HG03378 (cell line): ENCODE data around the gene ABCB9.

Source experiments
- ATAC-seq: cut with Tn5 transposase; IDR thresholded peaks from one replicate; pipeline ENCODE4 v1.9.1; 2021; ENCODE audit warnings: mild to moderate bottlenecking, moderate library complexity; ENCODE audit not compliant: unreplicated experiment

Gene ABCB9

DNA sequence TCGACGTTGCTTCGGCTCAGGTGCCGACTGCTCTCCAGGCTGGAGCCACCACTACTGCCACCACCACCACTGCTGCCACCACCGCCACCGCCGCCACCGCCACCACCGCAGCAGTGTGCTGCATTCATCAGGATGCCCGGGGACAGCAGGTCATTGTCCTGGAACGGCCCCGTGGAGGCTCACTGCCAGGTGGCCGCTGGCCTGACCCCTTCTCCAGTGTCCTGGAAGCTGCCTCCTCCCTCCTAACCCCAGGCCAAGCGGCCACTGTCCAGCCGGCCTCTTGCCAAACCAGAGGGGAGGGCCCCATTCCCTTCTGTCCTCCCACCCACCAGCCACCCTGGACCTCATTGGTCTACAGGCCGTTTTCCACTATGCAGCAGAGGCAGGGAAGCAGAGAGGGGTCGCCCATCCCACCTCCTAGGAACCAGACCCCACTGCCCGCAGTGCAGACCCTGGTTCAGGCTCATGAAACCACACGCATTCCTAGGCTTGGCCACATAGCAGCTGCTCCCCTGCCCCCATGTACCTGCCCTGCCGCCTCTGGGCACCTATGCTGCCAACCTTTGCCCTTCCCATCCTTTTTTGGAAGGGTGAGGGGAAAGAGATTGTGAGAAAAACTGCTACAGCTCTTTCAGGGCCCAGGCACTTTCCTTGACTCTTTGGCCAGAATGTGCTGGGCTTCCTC is 29.4 kb upstream of the ABCB9 start:
- no peak for ATAC-seq

DNA sequence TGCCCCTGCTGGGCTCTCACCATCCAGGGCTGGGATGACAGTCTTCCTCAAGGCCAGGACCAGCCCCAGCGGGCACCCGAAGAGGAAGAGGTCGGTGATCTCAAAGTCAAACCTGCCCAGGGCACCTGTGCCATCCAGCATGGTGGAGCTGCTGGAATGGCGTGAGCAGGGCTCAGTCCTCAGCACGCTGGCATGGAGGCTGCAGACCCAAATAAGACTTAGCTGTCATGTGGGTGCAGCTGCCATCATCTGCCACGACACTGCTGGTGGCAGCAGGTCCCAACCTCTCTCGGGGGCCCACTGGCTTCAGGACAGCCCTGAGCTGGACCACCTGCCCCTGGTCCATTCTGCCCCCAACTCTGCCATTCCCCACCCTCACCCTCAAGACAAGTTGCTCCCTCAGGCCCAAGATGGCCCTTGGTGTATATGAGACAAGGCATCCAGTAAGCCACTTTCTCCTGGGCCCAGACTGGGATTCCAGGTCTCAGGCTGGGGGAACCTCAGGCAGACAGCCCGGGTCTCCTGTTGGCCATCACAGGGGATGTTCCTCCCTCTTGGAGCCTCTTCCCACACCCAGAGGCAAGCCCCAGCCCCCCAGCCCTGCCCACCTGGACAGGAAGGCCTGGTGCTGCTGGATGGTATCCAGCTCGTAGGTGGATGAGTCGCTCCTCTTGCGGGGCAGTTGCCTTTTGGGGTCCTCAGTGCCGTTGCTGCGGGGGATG is 28.7 kb upstream of the ABCB9 start:
- no peak for ATAC-seq

DNA sequence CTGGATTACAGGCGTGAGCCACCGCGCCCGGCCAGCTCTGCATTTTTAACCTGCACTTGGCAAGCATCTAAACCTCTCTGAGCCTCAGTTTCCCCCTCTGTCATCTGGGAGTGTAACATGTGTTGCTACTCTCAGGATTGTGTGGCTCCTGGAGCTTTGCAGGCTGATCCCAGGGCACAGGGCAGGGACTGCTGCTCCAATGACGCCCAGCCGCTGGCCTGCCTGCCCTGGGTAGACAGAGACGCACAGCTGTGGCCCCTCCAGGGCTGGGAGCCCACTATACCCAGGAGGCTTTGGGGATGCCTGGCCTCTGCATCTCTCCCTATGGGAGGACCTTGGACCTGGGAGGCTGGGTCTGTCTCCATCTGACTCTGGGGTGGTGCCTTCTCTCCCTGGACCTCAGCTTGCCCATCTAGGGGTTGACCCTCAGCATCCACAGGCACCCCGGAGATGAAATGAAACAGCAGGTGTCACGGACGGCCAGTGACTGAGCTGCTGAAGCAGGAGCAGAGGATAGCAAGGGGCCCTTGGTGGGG is 27.9 kb upstream of the ABCB9 start:
- no peak for ATAC-seq

DNA sequence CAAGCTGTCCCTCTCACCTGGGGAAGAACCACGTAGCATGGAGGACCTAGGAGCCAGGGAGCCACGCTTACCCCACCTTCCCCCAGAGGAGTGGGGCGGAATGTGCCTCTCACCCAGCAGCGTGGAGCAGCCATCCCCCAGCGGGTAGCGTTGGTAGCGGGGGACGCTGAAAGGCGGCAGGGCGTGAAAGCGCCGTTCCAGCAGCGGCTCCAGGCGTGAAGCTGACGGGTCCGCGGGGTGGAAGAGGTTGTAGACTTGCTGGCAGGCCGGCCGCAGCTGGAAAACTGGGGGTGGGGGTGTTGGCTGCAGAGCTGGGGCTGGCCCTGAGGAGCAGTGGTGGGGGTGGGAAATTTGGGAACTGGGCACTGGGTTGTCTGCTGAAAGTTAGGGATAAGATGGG is 26.1 kb upstream of the ABCB9 start:
- no peak for ATAC-seq

- no peak for ATAC-seq
Observed at GRCh38 chr12:122991623-122992275, 25.5 kb upstream of the ABCB9 start.

GRCh38 chr12:122990961-122991622 is 24.8 kb upstream of the ABCB9 start:
- ATAC-seq = no peak

- ATAC-seq = no peak
Observed at GRCh38 chr12:122990561-122990960, 24.3 kb upstream of the ABCB9 start.

GRCh38 chr12:122989874-122990419 is 23.7 kb upstream of the ABCB9 start:
- no peak for ATAC-seq

DNA sequence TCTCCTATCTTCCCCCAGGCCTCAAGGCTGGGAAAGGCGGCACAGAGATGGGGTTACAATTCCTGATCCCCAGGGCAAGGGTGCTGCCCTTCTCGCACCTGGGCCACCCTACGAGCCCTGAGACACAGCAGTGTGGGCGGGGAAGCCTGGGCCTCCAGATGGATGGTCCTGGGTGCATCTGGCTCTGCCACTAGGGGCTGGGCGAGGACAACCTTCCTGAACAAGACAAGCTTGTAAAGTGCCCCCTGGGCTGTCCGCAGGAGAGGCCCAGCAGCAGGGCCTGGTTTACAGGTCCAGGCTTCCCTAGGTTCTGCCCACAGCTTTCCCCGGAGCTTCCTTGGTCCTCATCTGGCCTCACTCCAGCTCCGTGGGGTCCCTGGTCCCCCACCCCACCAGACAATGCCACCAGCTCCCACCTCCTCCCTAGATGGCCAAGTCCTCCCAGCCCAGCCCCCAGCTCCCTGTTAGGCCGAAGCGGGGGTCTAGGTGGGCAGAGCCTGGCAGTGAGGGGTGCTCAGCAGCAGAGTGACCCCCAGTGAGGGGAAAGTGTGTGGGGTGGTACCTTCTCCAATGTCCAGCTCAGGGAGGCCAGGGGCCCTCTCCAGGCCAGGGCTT is 23.1 kb upstream of the ABCB9 start:
- no peak for ATAC-seq

DNA sequence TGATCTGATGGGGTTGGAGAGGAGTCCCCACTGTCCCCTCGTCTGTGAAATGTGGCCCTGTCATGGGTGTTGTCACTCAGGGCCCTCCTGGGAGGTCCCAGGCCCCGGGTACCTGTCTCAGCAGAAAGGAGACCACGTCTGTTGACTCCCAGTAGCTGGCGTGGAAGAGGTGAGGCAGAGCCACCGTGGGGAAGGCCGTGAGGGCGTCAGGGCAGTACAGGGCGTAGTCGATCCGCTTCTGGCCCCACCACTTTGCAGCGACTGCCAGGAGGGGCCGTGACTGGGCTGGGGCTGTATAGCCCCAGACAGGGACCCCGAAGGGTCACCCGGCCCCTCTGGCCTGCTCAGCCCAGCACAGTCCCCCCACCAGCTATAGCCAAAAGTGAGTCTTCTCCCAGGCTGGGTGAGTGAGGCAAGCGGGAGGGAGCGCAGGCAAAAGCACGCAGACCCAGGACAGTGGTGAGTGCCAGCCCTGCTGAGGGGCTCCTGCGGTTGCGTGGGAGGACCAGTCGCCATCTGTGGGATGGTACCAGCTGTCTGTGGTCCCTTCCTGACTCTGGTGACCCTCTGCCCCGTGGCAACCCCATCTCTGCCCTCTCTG is 22.4 kb upstream of the ABCB9 start:
- ATAC-seq = no peak

- no peak for ATAC-seq
Observed at GRCh38 chr12:122988036-122988435, 21.8 kb upstream of the ABCB9 start.

- no peak for ATAC-seq
Observed at GRCh38 chr12:122987086-122987951, 21.1 kb upstream of the ABCB9 start.

GRCh38 chr12:122986258-122986871 is 20.1 kb upstream of the ABCB9 start:
- no peak for ATAC-seq

DNA sequence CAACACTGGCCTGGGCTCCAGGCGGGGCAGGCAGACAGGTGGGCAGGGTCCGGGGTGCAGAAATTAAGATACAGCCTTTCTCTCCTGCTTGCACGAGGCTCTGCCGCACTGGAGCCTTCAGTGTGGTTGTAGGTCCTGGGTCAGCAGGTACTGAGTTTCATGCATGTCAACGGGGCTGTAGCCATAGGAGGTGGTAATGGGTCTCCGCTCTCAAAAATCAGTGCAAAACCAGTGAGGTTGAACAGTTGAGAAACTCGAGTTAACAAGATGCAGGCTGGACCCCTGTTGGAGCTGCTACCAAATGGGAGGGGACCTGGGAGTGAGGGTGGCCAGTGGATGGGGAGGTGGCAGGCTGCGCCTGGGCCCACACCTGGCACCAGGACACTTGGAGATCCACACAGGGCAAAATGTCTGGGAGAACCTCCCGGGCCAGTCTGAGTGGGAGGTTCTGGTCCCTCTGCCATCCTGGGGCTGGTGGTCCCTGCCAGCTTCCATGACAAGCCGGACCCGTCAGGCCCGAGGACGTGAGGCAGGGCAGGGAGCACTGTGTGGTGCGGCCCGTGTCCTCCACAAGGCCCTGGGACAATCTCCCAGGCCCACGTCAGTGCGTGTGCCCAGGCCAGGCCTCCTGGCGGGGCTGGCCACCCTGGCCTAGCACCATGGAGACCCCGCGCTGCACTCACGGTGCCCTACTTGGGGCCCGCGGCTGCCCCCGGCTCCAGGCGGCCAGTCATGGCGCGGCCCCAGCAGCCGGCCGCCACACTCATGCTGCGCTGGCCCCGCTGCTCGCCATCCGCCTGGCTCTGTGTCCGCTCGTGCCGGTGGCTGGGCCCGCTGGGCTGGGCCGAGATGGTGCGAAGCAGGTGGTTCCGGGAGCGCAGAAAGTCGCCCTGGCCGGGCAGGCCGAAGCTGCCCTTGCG is 19.3 kb upstream of the ABCB9 start:
- no peak for ATAC-seq

DNA sequence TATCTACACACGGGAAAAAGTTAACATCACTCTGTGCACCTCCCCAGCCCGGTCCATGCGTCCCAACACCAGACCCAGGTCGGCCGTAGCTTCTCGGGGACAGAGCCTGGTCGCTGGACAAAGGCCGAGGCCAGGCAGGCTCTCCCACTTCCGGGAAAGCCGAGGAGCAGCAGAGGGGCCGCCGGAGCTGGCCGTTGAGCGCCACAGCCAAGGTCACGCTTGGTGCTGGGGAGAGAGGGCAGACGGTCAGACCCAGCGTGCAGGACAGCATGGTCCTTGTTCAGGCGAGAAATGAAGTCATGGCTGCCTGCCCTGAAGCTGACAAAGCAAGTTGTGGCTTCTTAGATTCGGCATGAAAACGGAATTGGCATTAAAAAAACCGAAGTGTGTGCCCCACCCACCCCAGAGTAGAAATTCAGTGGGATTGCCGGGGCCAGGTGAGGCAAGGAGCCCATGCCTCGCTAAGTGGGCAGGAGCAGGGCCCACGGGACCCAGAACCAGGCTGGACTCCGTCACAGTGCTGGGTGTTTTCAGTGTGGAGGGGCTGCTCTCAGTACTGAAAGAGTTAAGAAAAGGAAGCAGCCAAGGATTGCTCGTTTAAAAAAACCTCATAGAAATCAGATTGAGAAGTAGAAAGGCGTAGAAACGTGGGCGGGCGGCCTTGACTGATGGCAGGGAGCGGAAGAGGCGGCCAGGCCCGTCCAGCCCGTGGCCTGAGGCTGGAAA is 18.5 kb upstream of the ABCB9 start:
- no peak for ATAC-seq

GRCh38 chr12:122983789-122984515 is 17.7 kb upstream of the ABCB9 start:
- no peak for ATAC-seq
